Gastrocnemius medialis (tissue), 4 donors: ENCODE results near the gene GABRB1.

ENCODE experiments used
- POLR2A ChIP-seq, 2 donors: fragments of 450-650 bp; IDR thresholded peaks; one replicate each; pipeline ENCODE4 v1.6.1; 2017; ENCODE audit warnings: antibody characterized with exemption in 2 of 2, mild to moderate bottlenecking in 2 of 2, moderate library complexity in 2 of 2
- TF ChIP-seq, protein P1 (sequence below), 5 experiments: fragments of 450-650 bp in 3 of 5; fragments of 200-600 bp in 2 of 5; sonication (generic) in 2 of 5; IDR thresholded peaks in 4 of 5; conservative IDR thresholded peaks in 1 of 5; 1 replicate in 4 of 5; 2 replicates in 1 of 5; pipeline ENCODE4 v1.5.1; 2016 to 2019; ENCODE audit warnings: antibody characterized with exemption in 5 of 5, mild to moderate bottlenecking in 3 of 5, moderate library complexity in 3 of 5

- TF ChIP-seq, protein P1, sequence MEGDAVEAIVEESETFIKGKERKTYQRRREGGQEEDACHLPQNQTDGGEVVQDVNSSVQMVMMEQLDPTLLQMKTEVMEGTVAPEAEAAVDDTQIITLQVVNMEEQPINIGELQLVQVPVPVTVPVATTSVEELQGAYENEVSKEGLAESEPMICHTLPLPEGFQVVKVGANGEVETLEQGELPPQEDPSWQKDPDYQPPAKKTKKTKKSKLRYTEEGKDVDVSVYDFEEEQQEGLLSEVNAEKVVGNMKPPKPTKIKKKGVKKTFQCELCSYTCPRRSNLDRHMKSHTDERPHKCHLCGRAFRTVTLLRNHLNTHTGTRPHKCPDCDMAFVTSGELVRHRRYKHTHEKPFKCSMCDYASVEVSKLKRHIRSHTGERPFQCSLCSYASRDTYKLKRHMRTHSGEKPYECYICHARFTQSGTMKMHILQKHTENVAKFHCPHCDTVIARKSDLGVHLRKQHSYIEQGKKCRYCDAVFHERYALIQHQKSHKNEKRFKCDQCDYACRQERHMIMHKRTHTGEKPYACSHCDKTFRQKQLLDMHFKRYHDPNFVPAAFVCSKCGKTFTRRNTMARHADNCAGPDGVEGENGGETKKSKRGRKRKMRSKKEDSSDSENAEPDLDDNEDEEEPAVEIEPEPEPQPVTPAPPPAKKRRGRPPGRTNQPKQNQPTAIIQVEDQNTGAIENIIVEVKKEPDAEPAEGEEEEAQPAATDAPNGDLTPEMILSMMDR (IDR thresholded peaks at IDR 0.05 in 4 of 5, conservative IDR thresholded peaks at IDR 0.05 in 1 of 5) = no peak
- no peak for TF ChIP-seq POLR2A (IDR thresholded peaks at IDR 0.05)
Observed at GRCh38 chr4:47195706-47196105, 164.3 kb downstream of the GABRB1 start.
